Measurements from ENCODE around the gene MARK2. TPM values are rescaled to one million over a fixed set of nuclear protein-coding genes. Genes with fewer than 3 reads are reported as not detected.

The MARK2 gene
- total RNA-seq, 1 experiment from 2014 or later: 39.8 TPM

GRCh38 chr11:63837739-63838138 is 1.2 kb upstream of the MARK2 start:
- H3K4me3 ChIP-seq (replicated peaks in 1 of 2; ENCODE audit: low read depth in 1 of 2, low read length in 2 of 2): peak overlapping the region in 1 of 2 experiments; percentile 96; a peak in 2 of 4 replicates

More at GRCh38 chr11:63837739-63838138, 1.2 kb upstream of the MARK2 start:
- Histone ChIP-seq H3K27ac (ENCODE audit: low read depth, low read length) (peak overlapping the region; percentile 44), H4K20me1 (ENCODE audit: insufficient read depth) (peaks cover 6% of the 10 kb centered on the region; the same call in 1 of the 2 replicates), H3K9me2 (ENCODE audit: insufficient read depth) (no peaks in the 10 kb centered on the region), H3K79me2 (ENCODE audit: insufficient read depth, low read length) (peaks cover 36% of the 10 kb centered on the region), H3K9me3 (ENCODE audit: control insufficient read depth in 1 of 2, insufficient read depth in 1 of 2, low read depth in 1 of 2, low read length in 2 of 2) (no peaks in the 10 kb centered on the region), H3K9ac (ENCODE audit: low read length) (peak overlapping the region; percentile 98), H3K4me2 (ENCODE audit: low read length) (peak overlapping the region; percentile 97), H3K4me1 (ENCODE audit: control insufficient read depth in 1 of 2, insufficient read depth in 2 of 2, low read length in 2 of 2) (peaks cover 32 to 58% of the 10 kb centered on the region in 2 experiments), H3K36me3 (ENCODE audit: control insufficient read depth in 1 of 2, insufficient read depth in 2 of 2, low read length in 2 of 2) (peaks cover 0 to 2% of the 10 kb centered on the region in 2 experiments; a peak in 1 of 4 replicates), H3K27me3 (ENCODE audit: insufficient read depth, low read length) (no peaks in the 10 kb centered on the region), H2AFZ (ENCODE audit: low read depth, low read length, poor library complexity, severe bottlenecking) (no peak overlapping the region)
- no peak for ATAC-seq
- intact Hi-C loops (cut with micrococcal nuclease): loop anchor here (1.0 to 10.0 kb wide), 6 partner anchors 35 to 363 kb away; partner anchors contain the start of gene ZFTA
- TF ChIP-seq SRF (IDR thresholded peaks at IDR 0.05; ENCODE audit: low read depth) (no peak), SP1 (IDR thresholded peaks at IDR 0.05; ENCODE audit: low read depth) (no peak), ZNF274 (IDR thresholded peaks at IDR 0.05; ENCODE audit: low read depth, low read length) (no peak), CBX3 (IDR thresholded peaks at IDR 0.05; ENCODE audit: low read depth) (no peak), SIN3A (IDR thresholded peaks at IDR 0.05; ENCODE audit: low read depth) (no peak), CTCF (IDR thresholded peaks at IDR 0.05 in 2 of 3, conservative IDR thresholded peaks at IDR 0.05 in 1 of 3; ENCODE audit: borderline replicate concordance in 1 of 3, insufficient read depth in 1 of 3, low read depth in 2 of 3, low read length in 2 of 3) (no peak), JUND (IDR thresholded peaks at IDR 0.05) (no peak), CEBPB (IDR thresholded peaks at IDR 0.05; ENCODE audit: low read depth) (no peak), REST (IDR thresholded peaks at IDR 0.05; ENCODE audit: low read depth) (no peak), ZFX (IDR thresholded peaks at IDR 0.05) (no peak), EZH2phosphoT487 (IDR thresholded peaks at IDR 0.05; ENCODE audit: borderline replicate concordance) (no peak)
- ChIA-PET CTCF (interaction anchor here (0.7 to 4.4 kb wide), 7 partner anchors 10 to 315 kb away, joined by 3 to 66 read pairs (median 5); partner anchors contain the start of gene NAA40), POLR2A (interaction anchor here (1.5 to 1.6 kb wide), 3 partner anchors 35 to 108 kb away, joined by 3 to 5 read pairs (median 4); no protein-coding TSS in a partner anchor), RAD21 (ENCODE audit: low non-redundant PET in 1 of 2, low total read pairs in 2 of 2, uncharacterized antibody in 2 of 2, unreplicated experiment in 2 of 2) (interaction anchor here (0.5 to 1.6 kb wide), 4 partner anchors 108 to 157 kb away, joined by 5 to 10 read pairs (median 6); no protein-coding TSS in a partner anchor)
- no TSS peak for BruUV-seq (replicated peaks)
- no peak for DNase-seq (ENCODE audit: low read depth, low spot score)
